Activated CD8-positive, alpha-beta memory T cell treated with anti-CD3 and anti-CD28 coated beads for 48 hours (primary cell): Measurements from ENCODE around the gene ABITRAM.
"Not testable (repeated sequence)": the region's sequence is repeated elsewhere in the genome, so short reads cannot be mapped to it uniquely, and the experiment has no call there.

Experiments
- DNase-seq, 3 experiments: peaks; one replicate each; pipeline ENCODE4 v3.0.0-alpha.2; 2020; ENCODE audit warnings: low read depth in 2 of 3, low spot score in 2 of 3

Gene ABITRAM

GRCh38 chr9:108934323-108934893 lies at the start of gene ABITRAM:
Gene ABITRAM (plus strand): TSS chr9:108934400. CDS start chr9:108934487, 87 bp downstream.
- DNase-seq: peak; percentile 17 to 55 (median 36)

GRCh38 chr9:108884701-108885100 lies 49.5 kb upstream of the ABITRAM start:
- DNase-seq: no peak

GRCh38 chr9:108885643-108886348 lies 48.4 kb upstream of the ABITRAM start:
- DNase-seq: peak in 2 of 3 experiments; percentile 42 to 45

GRCh38 chr9:108886594-108887271 lies 47.5 kb upstream of the ABITRAM start:
- not testable (repeated sequence) for DNase-seq

- DNase-seq: no peak
Observed at GRCh38 chr9:108889649-108890067, 44.5 kb upstream of the ABITRAM start.

GRCh38 chr9:108894225-108894997 lies 39.8 kb upstream of the ABITRAM start:
- DNase-seq: no peak

- no peak for DNase-seq
Observed at GRCh38 chr9:108897324-108898096, 36.7 kb upstream of the ABITRAM start.

- not testable (repeated sequence) for DNase-seq
Observed at GRCh38 chr9:108899023-108899695, 35.0 kb upstream of the ABITRAM start.

GRCh38 chr9:108900176-108900575 lies 34.0 kb upstream of the ABITRAM start:
- no peak for DNase-seq

GRCh38 chr9:108903420-108904103 lies 30.6 kb upstream of the ABITRAM start:
- DNase-seq: no peak

GRCh38 chr9:108904161-108904560 lies 30.0 kb upstream of the ABITRAM start:
- no peak for DNase-seq

- no peak for DNase-seq
Observed at GRCh38 chr9:108905494-108905893, 28.7 kb upstream of the ABITRAM start.

GRCh38 chr9:108910402-108910801 lies 23.8 kb upstream of the ABITRAM start:
- no peak for DNase-seq

- DNase-seq: no peak
Observed at GRCh38 chr9:108910914-108911313, 23.3 kb upstream of the ABITRAM start.

- DNase-seq: no peak
Observed at GRCh38 chr9:108911820-108912219, 22.4 kb upstream of the ABITRAM start.

GRCh38 chr9:108913391-108913790 lies 20.8 kb upstream of the ABITRAM start:
- no peak for DNase-seq

- no peak for DNase-seq
Observed at GRCh38 chr9:108919517-108919916, 14.7 kb upstream of the ABITRAM start.

GRCh38 chr9:108920401-108920800 lies 13.8 kb upstream of the ABITRAM start:
- DNase-seq: not testable (repeated sequence)

GRCh38 chr9:108921200-108921599 lies 13.0 kb upstream of the ABITRAM start:
- no peak for DNase-seq

GRCh38 chr9:108924466-108924865 lies 9.7 kb upstream of the ABITRAM start:
- DNase-seq: no peak
